HTERT RPE-1 (cell line): ENCODE measurements around the gene MCEMP1.

Source experiments
- in situ Hi-C: fragments of 300-500 bp; cut with MboI; formaldehyde crosslinking; loops from 4 replicates; pipeline ENCODE4 v1.14.3; 2020; ENCODE audit warnings: low sequenced_read_pairs

MCEMP1 gene

GRCh38 chr19:7722231-7722651 is 45.4 kb downstream of the MCEMP1 start:
- in situ Hi-C loops, result no loop called here

- in situ Hi-C loops, result no loop called here
Measured at GRCh38 chr19:7725791-7726190, 48.9 kb downstream of the MCEMP1 start.

GRCh38 chr19:7729211-7729610 is 52.3 kb downstream of the MCEMP1 start:
- in situ Hi-C loops, result no loop called here
